SJCRH30 (cell line): Measurements from ENCODE around the gene BFSP1. TPM values are rescaled to one million over a fixed set of nuclear protein-coding genes. Genes with fewer than 3 reads are reported as not detected.
A peak's percentile ranks its signal among the peaks of the same experiment; 100 is the strongest.

ENCODE experiments used
- DNase-seq, 2 experiments: peaks; one replicate each; pipeline ENCODE4 v3.0.0-alpha.2; 2015 to 2020
- H3K27ac ChIP-seq: fragments of 250-450 bp; sonication (Bioruptor Pico); 2 replicates; pipeline ENCODE4 v1.5.1; 2020; ENCODE audit warnings: mild to moderate bottlenecking, moderate library complexity
- H3K27me3 ChIP-seq: fragments of 250-450 bp; sonication (Bioruptor Pico); 2 replicates; pipeline ENCODE4 v1.5.1; 2020; ENCODE audit warnings: mild to moderate bottlenecking, moderate library complexity
- H3K36me3 ChIP-seq: fragments of 250-450 bp; sonication (Bioruptor Pico); 2 replicates; pipeline ENCODE4 v1.5.1; 2020; ENCODE audit warnings: mild to moderate bottlenecking, moderate library complexity
- H3K4me1 ChIP-seq: fragments of 250-450 bp; sonication (Bioruptor Pico); 2 replicates; pipeline ENCODE4 v1.5.1; 2020; ENCODE audit warnings: mild to moderate bottlenecking, moderate library complexity
- H3K4me3 ChIP-seq: fragments of 250-450 bp; sonication (Bioruptor Pico); 2 replicates; pipeline ENCODE4 v1.5.1; 2020; ENCODE audit warnings: mild to moderate bottlenecking, moderate library complexity
- H3K9me3 ChIP-seq: fragments of 250-450 bp; sonication (Bioruptor Pico); replicated peaks from 2 replicates; pipeline ENCODE4 v1.5.1; 2020; ENCODE audit warnings: mild to moderate bottlenecking, moderate library complexity
- total RNA-seq: library from RNA; depleted of rRNA; stranded (reverse); fragments of >200 nt; shearing (Covaris generic); gene quantifications from 2 replicates; pipeline ENCODE4 v1.2.3, GENCODE V29; 2014

Gene BFSP1
- total RNA-seq, 1 experiment from 2014 or later: not detected

DNA sequence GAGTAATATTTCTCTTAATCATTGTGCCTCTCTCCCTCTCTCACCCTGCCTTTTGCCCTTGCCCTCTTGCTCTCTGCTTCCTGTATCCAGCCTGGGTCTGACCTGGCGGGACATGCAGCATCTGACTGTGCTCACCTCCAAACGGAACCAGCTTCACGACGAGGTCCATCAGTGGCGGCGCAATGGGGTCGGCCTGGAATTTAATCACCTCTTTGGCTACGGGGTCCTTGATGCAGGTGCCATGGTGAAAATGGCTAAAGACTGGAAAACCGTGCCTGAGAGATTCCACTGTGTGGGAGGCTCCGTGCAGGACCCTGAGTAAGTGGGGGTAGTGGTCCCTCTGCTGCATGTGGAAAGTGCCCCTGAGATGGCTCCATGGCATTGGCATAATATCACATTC, 65.9 kb downstream of the BFSP1 start:
- DNase-seq: no peak
- no peaks in the 10 kb centered on the region for H3K36me3 ChIP-seq

DNA sequence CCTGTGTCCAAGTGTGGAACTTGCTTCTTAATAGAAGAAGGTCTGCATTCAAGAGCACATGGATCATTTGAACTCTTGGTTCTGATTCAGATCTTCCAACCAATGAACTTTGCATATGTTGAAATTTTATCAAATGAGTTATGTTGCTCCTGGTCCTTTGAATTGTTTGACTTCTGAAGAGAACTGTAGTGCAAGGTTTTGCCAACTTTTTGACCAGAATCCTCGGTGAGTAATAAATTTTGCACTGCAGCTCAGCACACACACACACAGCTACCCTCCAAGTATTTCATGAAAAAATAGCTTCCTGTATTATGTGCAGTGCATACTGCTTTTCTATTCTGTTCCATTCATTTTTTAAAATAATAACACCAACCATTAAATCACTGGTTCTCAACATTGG, 67.5 kb downstream of the BFSP1 start:
- Histone ChIP-seq H3K27ac (no peak overlapping the region), H3K36me3 (no peaks in the 10 kb centered on the region), H3K4me3 (no peak overlapping the region), H3K4me1 (no peaks in the 10 kb centered on the region), H3K27me3 (no peaks in the 10 kb centered on the region), H3K9me3 (no peaks in the 10 kb centered on the region; the same call in 1 of the 2 replicates)
- no peak for DNase-seq

More for the DNA sequence above, 65.9 kb downstream of the BFSP1 start:
- Histone ChIP-seq H3K9me3 (no peaks in the 10 kb centered on the region; the same call in 1 of the 2 replicates), H3K27ac (no peak overlapping the region), H3K4me1 (no peaks in the 10 kb centered on the region), H3K27me3 (no peaks in the 10 kb centered on the region), H3K4me3 (no peak overlapping the region)

DNA sequence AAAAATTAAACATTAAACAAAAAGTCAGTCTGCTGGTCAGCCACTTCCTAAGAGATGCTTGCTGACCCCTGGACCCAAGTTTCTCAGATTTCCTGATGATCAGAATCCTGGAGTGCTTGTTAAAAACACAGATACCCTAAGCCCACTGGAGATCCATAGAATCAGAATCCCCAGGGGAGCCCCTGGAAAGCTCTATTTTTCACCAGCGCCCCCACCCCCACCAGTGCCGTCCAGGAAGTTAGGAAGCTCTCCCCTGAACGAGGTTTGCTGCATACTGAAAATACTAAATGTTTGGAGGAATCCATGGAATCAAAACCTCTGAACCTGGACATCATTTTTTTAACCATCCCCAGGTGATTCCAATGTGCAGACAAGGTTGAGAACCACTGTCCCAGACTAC, 69.2 kb downstream of the BFSP1 start:
- Histone ChIP-seq H3K4me1 (no peaks in the 10 kb centered on the region), H3K36me3 (no peaks in the 10 kb centered on the region), H3K9me3 (no peaks in the 10 kb centered on the region; the same call in 1 of the 2 replicates), H3K27me3 (no peaks in the 10 kb centered on the region), H3K4me3 (no peak overlapping the region), H3K27ac (no peak overlapping the region)
- DNase-seq: no peak

DNA sequence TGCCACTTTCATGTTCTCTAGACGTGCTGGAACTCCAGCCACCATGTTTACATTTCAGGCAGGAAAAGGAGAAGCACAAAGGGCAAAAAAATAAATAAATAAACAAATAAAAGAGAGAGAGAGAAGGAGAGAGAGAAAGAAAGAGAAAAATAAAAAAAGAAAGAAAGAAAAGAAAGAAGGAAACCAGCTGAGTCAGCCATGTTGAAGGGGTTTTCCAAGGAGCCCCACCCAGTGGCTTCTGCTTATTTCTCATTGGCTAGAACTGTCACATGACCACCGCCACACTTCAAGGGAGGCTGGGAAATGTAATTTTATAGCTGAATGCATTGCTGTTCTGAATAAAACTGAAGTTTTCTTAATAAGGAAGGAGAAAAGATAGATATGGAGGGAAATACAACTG, 71.1 kb downstream of the BFSP1 start:
- peak in 1 of 2 experiments; percentile 18 for DNase-seq
- no peaks in the 10 kb centered on the region for H3K27me3 ChIP-seq
- H3K36me3 ChIP-seq: no peaks in the 10 kb centered on the region
- no peak overlapping the region for H3K27ac ChIP-seq
- H3K4me3 ChIP-seq: no peak overlapping the region
- no peaks in the 10 kb centered on the region for H3K4me1 ChIP-seq
- no peaks in the 10 kb centered on the region; the same call in 1 of the 2 replicates for H3K9me3 ChIP-seq

DNA sequence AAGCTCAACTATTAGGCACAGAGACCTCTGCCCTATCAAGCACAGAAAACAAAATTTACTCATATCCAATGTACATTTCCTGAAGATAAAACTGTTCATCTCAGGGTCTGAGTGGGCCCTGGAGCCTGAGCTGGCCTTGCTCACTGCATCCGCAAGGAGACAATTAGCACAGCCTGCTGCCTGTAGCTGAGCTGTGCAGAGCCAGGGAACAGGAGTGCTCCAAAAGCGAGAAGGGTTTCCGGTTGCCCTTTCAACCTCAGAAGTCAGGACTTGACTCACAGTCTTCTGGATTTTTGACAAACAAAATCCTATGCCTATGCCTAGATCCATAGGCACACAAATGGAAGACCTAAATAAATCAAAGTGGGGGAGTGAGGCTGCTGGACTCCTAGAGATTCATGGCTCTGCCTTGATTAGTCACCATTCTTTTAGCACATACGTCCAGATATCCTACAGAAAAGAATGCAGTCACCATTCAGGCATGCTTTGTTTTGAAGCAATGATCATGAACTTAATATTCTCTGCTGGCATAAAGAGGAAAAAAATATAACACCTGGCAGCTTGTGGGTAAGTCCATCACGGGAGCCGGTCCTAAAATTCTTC, 73.5 kb downstream of the BFSP1 start:
- DNase-seq: no peak
- Histone ChIP-seq H3K9me3 (no peaks in the 10 kb centered on the region; the same call in 1 of the 2 replicates), H3K4me3 (no peak overlapping the region), H3K4me1 (no peaks in the 10 kb centered on the region), H3K27me3 (no peaks in the 10 kb centered on the region), H3K36me3 (no peaks in the 10 kb centered on the region), H3K27ac (no peak overlapping the region)

DNA sequence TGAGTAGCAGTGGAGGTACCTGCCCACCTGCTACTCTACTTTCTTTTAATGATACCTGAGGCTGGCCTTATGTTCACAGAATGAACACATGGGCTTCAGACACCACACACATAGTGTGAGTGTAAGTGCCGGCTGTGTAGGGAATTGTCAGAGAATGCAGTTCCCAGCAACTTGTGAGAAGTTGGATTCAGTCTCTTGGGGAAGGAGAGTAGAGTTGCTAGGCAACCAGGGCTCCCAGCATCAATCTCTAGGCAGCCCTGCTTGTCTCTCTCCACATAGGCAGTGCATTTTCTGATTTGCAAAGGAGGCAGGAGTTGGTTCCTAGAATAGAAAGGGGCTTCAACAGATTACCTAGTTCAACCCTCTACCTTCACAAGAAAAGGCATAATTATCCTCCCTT, 74.1 kb downstream of the BFSP1 start:
- H3K4me3 ChIP-seq: no peak overlapping the region
- H3K36me3 ChIP-seq: no peaks in the 10 kb centered on the region
- no peaks in the 10 kb centered on the region; the same call in 1 of the 2 replicates for H3K9me3 ChIP-seq
- H3K27me3 ChIP-seq: no peaks in the 10 kb centered on the region
- no peak overlapping the region for H3K27ac ChIP-seq
- no peaks in the 10 kb centered on the region for H3K4me1 ChIP-seq
- no peak for DNase-seq

DNA sequence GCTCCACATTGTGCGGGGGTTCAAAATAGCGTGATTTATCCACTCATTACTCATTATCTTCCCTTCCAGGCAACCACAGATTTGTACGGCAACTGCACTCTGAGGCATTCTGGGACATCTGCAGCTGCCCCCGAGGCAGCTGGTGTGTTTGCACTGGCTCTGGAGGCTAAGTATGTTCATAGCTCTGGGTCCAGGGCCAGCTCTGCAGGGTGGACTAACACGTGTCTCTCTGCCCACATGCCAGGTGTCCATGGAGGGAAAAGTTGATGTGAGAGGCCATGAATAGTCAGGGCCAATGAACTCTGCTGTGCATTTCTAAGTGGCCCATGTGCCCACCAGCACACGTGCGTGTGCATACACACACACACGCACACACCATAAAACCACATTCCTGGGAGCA, 74.9 kb downstream of the BFSP1 start:
- Histone ChIP-seq H3K27me3 (no peaks in the 10 kb centered on the region), H3K27ac (no peak overlapping the region), H3K4me1 (no peaks in the 10 kb centered on the region), H3K36me3 (no peaks in the 10 kb centered on the region), H3K4me3 (no peak overlapping the region), H3K9me3 (no peaks in the 10 kb centered on the region; the same call in 1 of the 2 replicates)
- DNase-seq: peak; percentile 35 to 49

DNA sequence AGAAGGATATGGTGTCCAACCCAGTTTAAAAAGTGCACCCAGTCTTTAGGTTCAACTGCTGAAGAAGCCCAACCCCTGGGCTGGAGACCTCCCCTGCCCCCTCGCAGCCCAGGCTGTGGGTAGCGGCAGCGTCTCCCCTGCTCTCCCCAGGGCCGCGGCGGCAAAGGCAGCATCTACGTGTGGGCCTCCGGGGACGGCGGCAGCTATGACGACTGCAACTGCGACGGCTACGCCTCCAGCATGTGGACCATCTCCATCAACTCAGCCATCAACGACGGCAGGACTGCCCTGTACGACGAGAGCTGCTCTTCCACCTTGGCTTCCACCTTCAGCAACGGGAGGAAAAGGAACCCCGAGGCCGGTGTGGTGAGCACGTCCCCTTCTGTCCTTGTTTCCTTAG, 77.6 kb downstream of the BFSP1 start:
- Histone ChIP-seq H3K36me3 (no peaks in the 10 kb centered on the region), H3K27ac (no peak overlapping the region), H3K4me1 (peaks cover under 1% of the 10 kb centered on the region; the same call in 1 of the 2 replicates), H3K4me3 (no peak overlapping the region), H3K9me3 (no peaks in the 10 kb centered on the region), H3K27me3 (no peaks in the 10 kb centered on the region)
- no peak for DNase-seq

DNA sequence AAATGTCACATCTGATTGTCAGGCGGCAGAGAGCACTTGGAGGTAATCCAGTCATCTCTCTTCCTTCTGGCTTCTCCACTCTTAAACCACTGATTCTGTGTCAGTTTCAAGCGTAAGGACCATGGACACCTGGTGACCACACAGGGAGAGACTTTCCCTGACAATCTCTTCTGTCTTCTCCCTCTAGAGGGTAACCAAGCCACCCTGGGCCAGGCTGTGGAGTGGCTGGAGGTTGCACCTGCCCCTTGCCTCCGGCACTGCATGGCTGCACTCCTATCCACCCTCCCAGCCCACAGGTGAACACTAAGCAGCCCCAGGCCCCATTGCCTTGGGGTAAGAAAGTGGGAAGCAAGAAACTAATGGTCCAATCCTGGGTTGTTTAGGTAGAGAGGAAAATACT, 78.7 kb downstream of the BFSP1 start:
- peaks cover 3% of the 10 kb centered on the region; the same call in 1 of the 2 replicates for H3K27me3 ChIP-seq
- H3K4me3 ChIP-seq: no peak overlapping the region
- no peaks in the 10 kb centered on the region for H3K9me3 ChIP-seq
- H3K4me1 ChIP-seq: peaks cover 12% of the 10 kb centered on the region
- no peak for DNase-seq
- no peak overlapping the region for H3K27ac ChIP-seq
- no peaks in the 10 kb centered on the region for H3K36me3 ChIP-seq

DNA sequence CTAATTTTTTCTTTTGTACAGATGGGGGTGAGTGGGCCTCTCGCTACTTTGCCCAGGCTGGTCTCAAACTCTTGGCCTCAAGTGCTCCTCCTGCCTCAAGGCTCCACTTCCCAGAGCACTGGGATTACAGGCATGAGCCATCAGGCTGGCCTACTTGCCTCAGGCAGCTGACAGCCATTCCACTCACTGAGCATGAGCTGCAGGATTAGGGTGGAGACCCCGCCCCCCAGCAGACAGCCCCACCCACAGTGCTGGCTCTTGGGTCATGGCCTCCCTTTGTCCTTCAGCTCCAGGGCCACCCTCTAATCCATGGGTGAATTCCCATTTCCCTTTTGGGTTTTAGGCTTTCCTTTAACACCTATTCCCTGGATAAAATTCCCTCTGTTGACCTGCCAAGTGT, 82.1 kb downstream of the BFSP1 start:
- Histone ChIP-seq H3K27me3 (peaks cover 3% of the 10 kb centered on the region; the same call in 1 of the 2 replicates), H3K9me3 (no peaks in the 10 kb centered on the region), H3K27ac (no peak overlapping the region), H3K4me1 (peaks cover 13% of the 10 kb centered on the region), H3K4me3 (no peak overlapping the region), H3K36me3 (no peaks in the 10 kb centered on the region)
- DNase-seq: peak; percentile 34 to 38

DNA sequence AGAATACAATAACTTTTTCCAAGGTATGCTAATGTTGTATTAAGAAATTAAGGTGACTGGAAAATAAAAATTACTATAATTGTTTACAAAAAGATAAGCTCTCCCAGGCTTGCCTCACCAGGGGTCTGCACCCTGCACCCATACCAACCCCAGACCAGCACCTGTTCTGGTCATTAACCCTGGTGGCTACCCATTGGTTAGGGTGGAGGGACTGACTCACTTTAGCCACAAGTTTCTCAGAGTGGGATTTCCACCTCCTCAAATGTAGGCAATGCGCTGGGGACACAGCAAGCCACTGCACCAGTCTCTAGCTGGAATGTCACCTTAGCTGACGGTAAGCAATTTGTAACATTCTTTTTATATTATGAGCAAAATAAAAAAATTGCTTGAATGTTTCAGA, 83.1 kb downstream of the BFSP1 start:
- Histone ChIP-seq H3K27me3 (peaks cover 3% of the 10 kb centered on the region; the same call in 1 of the 2 replicates), H3K36me3 (no peaks in the 10 kb centered on the region), H3K4me3 (no peak overlapping the region), H3K4me1 (peaks cover 13% of the 10 kb centered on the region), H3K9me3 (no peaks in the 10 kb centered on the region), H3K27ac (no peak overlapping the region)
- peak; percentile 64 to 75 for DNase-seq

DNA sequence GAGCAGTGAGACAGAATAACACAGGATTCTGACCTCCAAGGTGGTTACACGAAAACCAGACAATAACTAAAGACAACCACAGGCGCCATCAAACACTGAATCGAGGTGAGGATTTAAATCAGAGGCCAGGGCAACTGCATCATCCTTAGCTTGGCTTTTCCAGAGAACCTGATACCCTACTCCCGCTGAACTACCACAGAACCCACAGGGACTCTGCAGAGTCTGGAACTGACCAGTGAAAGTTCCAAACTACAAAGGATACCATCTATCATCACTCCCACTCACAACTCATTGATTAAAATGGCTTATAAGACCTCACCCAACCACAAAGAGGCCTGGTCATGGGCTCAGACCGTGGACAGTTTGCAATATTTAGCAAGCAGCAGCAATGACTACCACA, 85.0 kb downstream of the BFSP1 start:
- H3K4me3 ChIP-seq: no peak overlapping the region
- H3K4me1 ChIP-seq: peaks cover 13% of the 10 kb centered on the region
- DNase-seq: no peak
- H3K27ac ChIP-seq: no peak overlapping the region
- H3K36me3 ChIP-seq: no peaks in the 10 kb centered on the region
- peaks cover 3% of the 10 kb centered on the region; the same call in 1 of the 2 replicates for H3K27me3 ChIP-seq
- no peaks in the 10 kb centered on the region for H3K9me3 ChIP-seq

DNA sequence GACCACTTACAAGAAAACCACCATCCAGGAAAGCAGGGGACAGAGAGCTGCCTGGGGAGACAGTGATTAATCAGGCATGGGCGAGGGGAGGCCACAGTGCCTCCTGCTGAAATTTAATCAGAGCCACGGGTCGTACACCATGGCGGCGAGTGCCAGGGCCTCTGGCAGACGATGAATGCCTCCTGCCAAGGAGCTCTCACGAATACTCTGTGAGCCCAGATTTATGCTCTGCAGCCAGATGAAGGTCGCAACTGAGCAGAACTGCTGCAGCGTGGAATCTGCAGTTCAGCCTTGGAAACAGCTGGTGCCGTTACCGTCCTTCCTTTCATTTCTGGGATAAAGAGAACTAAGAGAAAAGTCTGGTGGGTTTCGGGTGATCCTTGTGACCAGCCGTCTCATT, 85.6 kb downstream of the BFSP1 start:
- Histone ChIP-seq H3K4me1 (peaks cover 13% of the 10 kb centered on the region), H3K4me3 (no peak overlapping the region), H3K27ac (no peak overlapping the region), H3K9me3 (no peaks in the 10 kb centered on the region), H3K36me3 (no peaks in the 10 kb centered on the region), H3K27me3 (peaks cover 3% of the 10 kb centered on the region; the same call in 1 of the 2 replicates)
- DNase-seq: no peak

DNA sequence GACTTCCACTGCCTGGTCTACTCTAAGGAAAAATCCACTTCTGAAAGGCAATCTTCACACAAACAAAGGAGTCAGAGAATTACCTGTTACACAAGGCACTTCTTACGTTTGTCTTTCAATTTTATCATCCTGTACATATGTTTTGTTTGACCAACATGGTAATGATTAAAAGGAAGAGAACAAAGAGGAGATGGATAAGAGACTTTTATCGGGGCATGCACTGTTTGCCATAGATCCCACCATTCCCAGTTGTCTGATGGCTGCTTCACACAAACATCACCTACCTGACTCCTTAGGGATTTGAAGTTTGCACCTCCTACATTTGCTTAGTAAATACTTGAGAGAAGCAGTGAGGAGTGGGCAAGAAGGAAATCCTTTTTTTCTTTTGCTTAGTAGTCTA, 87.1 kb downstream of the BFSP1 start:
- Histone ChIP-seq H3K4me1 (peaks cover 13% of the 10 kb centered on the region), H3K4me3 (no peak overlapping the region), H3K27ac (no peak overlapping the region), H3K36me3 (no peaks in the 10 kb centered on the region), H3K9me3 (no peaks in the 10 kb centered on the region), H3K27me3 (peaks cover 5% of the 10 kb centered on the region; the same call in 1 of the 2 replicates)
- DNase-seq: no peak
